Measurements from ENCODE around the gene MCM9.

Gene MCM9

GRCh38 chr6:118889163-118889562, 45.8 kb downstream of the MCM9 start:
- Histone ChIP-seq H3K36me3 (ENCODE audit: control insufficient read depth in 2 of 2, insufficient read depth in 2 of 2, low read length in 2 of 2) (no peaks in the 10 kb centered on the region), H3K27ac (ENCODE audit: low read depth in 2 of 2, low read length in 2 of 2) (no peak overlapping the region), H3K9ac (ENCODE audit: low read depth in 1 of 2, low read length in 2 of 2) (no peak overlapping the region), H3K4me3 (ENCODE audit: low read length in 2 of 2) (no peak overlapping the region), H3K4me1 (ENCODE audit: control insufficient read depth in 2 of 2, insufficient read depth in 2 of 2, low read length in 2 of 2) (peaks cover 7 to 10% of the 10 kb centered on the region in 2 donors), H3K27me3 (ENCODE audit: control insufficient read depth in 2 of 2, insufficient read depth in 2 of 2, low read length in 2 of 2) (no peaks in the 10 kb centered on the region), H3K9me3 (ENCODE audit: control insufficient read depth in 2 of 2, low read length in 2 of 2) (no peaks in the 10 kb centered on the region)

DNA sequence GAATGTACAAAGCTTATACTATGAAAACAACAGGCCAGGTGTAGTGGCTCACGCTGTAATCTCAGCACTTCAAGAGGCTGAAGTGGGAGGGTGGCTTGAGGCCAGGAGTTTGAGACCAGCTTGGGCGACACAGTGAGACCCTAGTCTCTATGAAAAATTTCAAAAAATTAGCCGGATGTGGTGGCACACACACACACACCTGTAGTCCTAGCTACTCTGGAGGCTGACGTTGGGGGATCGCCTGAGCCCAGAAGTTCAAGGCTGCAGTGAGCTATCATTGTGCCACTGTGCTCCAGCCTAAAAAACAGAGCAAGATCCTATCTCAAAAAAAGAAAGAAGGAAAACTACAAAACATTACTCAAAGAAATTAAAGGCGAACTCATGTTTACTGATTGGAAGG, 48.3 kb downstream of the MCM9 start:
- H3K4me3 ChIP-seq (ENCODE audit: low read length in 2 of 2): no peak overlapping the region

GRCh38 chr6:118882314-118882905, 52.5 kb downstream of the MCM9 start:
- H3K9me3 ChIP-seq (ENCODE audit: control insufficient read depth in 2 of 2, low read length in 2 of 2): no peaks in the 10 kb centered on the region
- H3K4me1 ChIP-seq (ENCODE audit: control insufficient read depth in 2 of 2, insufficient read depth in 2 of 2, low read length in 2 of 2): no peaks in the 10 kb centered on the region
- H3K27me3 ChIP-seq (ENCODE audit: control insufficient read depth in 2 of 2, insufficient read depth in 2 of 2, low read length in 2 of 2): no peaks in the 10 kb centered on the region
- no peak overlapping the region for H3K4me3 ChIP-seq (ENCODE audit: low read length in 2 of 2)
- H3K9ac ChIP-seq (ENCODE audit: low read depth in 1 of 2, low read length in 2 of 2): no peak overlapping the region
- no peak overlapping the region for H3K27ac ChIP-seq (ENCODE audit: low read depth in 2 of 2, low read length in 2 of 2)
- H3K36me3 ChIP-seq (ENCODE audit: control insufficient read depth in 2 of 2, insufficient read depth in 2 of 2, low read length in 2 of 2): no peaks in the 10 kb centered on the region

More for the DNA sequence above, 48.3 kb downstream of the MCM9 start:
- Histone ChIP-seq H3K27ac (ENCODE audit: low read depth in 2 of 2, low read length in 2 of 2) (no peak overlapping the region), H3K9ac (ENCODE audit: low read depth in 1 of 2, low read length in 2 of 2) (no peak overlapping the region), H3K9me3 (ENCODE audit: control insufficient read depth in 2 of 2, low read length in 2 of 2) (no peaks in the 10 kb centered on the region), H3K4me1 (ENCODE audit: control insufficient read depth in 2 of 2, insufficient read depth in 2 of 2, low read length in 2 of 2) (no peaks in the 10 kb centered on the region), H3K36me3 (ENCODE audit: control insufficient read depth in 2 of 2, insufficient read depth in 2 of 2, low read length in 2 of 2) (no peaks in the 10 kb centered on the region), H3K27me3 (ENCODE audit: control insufficient read depth in 2 of 2, insufficient read depth in 2 of 2, low read length in 2 of 2) (no peaks in the 10 kb centered on the region)

- H3K27me3 ChIP-seq (ENCODE audit: control insufficient read depth in 2 of 2, insufficient read depth in 2 of 2, low read length in 2 of 2): no peaks in the 10 kb centered on the region
- H3K4me1 ChIP-seq (ENCODE audit: control insufficient read depth in 2 of 2, insufficient read depth in 2 of 2, low read length in 2 of 2): no peaks in the 10 kb centered on the region
- H3K27ac ChIP-seq (ENCODE audit: low read depth in 2 of 2, low read length in 2 of 2): no peak overlapping the region
- H3K4me3 ChIP-seq (ENCODE audit: low read length in 2 of 2): no peak overlapping the region
- H3K36me3 ChIP-seq (ENCODE audit: control insufficient read depth in 2 of 2, insufficient read depth in 2 of 2, low read length in 2 of 2): no peaks in the 10 kb centered on the region
- H3K9ac ChIP-seq (ENCODE audit: low read depth in 1 of 2, low read length in 2 of 2): no peak overlapping the region
- no peaks in the 10 kb centered on the region for H3K9me3 ChIP-seq (ENCODE audit: control insufficient read depth in 2 of 2, low read length in 2 of 2)
Measured at GRCh38 chr6:118881440-118882313, 53.3 kb downstream of the MCM9 start.

GRCh38 chr6:118877806-118878205, 57.2 kb downstream of the MCM9 start:
- no peaks in the 10 kb centered on the region for H3K27me3 ChIP-seq (ENCODE audit: control insufficient read depth in 2 of 2, insufficient read depth in 2 of 2, low read length in 2 of 2)
- no peak overlapping the region for H3K27ac ChIP-seq (ENCODE audit: low read depth in 2 of 2, low read length in 2 of 2)

DNA sequence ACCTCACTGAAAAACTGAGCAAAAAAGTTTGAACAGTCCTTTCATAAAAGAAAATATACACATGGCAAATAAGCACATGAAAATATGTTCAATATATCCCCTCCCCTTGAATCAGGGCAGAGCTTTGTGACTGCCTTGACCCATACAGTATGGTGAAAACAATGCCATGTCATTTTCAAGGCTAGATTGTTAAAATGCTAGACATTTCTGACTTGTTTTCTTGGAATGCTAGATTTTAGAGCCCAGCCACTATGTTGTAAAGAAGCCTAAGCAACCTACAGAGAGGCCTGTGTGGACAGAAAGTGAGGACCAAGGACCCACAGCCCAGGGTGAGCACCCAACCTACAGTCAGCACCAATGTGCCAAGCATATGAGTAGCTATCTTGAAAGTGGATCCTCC, 58.1 kb downstream of the MCM9 start:
- Histone ChIP-seq H3K36me3 (ENCODE audit: control insufficient read depth in 2 of 2, insufficient read depth in 2 of 2, low read length in 2 of 2) (no peaks in the 10 kb centered on the region), H3K27me3 (ENCODE audit: control insufficient read depth in 2 of 2, insufficient read depth in 2 of 2, low read length in 2 of 2) (no peaks in the 10 kb centered on the region), H3K9ac (ENCODE audit: low read depth in 1 of 2, low read length in 2 of 2) (no peak overlapping the region), H3K4me1 (ENCODE audit: control insufficient read depth in 2 of 2, insufficient read depth in 2 of 2, low read length in 2 of 2) (no peaks in the 10 kb centered on the region), H3K4me3 (ENCODE audit: low read length in 2 of 2) (no peak overlapping the region), H3K9me3 (ENCODE audit: control insufficient read depth in 2 of 2, low read length in 2 of 2) (no peaks in the 10 kb centered on the region), H3K27ac (ENCODE audit: low read depth in 2 of 2, low read length in 2 of 2) (no peak overlapping the region)

More at GRCh38 chr6:118877806-118878205, 57.2 kb downstream of the MCM9 start:
- no peaks in the 10 kb centered on the region for H3K9me3 ChIP-seq (ENCODE audit: control insufficient read depth in 2 of 2, low read length in 2 of 2)
- no peaks in the 10 kb centered on the region for H3K4me1 ChIP-seq (ENCODE audit: control insufficient read depth in 2 of 2, insufficient read depth in 2 of 2, low read length in 2 of 2)
- no peak overlapping the region for H3K9ac ChIP-seq (ENCODE audit: low read depth in 1 of 2, low read length in 2 of 2)
- H3K36me3 ChIP-seq (ENCODE audit: control insufficient read depth in 2 of 2, insufficient read depth in 2 of 2, low read length in 2 of 2): no peaks in the 10 kb centered on the region
- H3K4me3 ChIP-seq (ENCODE audit: low read length in 2 of 2): no peak overlapping the region

DNA sequence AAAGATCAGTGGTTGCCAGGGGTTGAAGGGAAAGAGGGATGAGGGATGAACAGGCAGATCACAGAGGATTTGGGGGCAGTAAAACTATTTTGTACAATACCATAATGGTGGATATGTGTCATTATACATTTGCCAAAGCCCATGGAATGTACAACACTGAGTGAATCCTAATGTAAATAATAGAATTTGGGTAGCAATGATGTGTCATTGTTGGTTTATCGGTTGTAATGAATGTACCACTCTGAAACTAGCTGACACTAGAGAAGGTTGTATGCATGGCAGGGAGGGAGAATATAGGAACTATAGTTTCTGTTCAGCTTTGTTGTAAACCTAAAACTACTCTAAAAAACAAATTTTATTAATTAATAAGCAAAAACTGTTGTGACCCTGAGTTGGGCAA, 58.8 kb downstream of the MCM9 start:
- no peaks in the 10 kb centered on the region for H3K36me3 ChIP-seq (ENCODE audit: control insufficient read depth in 2 of 2, insufficient read depth in 2 of 2, low read length in 2 of 2)
- no peak overlapping the region for H3K9ac ChIP-seq (ENCODE audit: low read depth in 1 of 2, low read length in 2 of 2)
- no peaks in the 10 kb centered on the region for H3K27me3 ChIP-seq (ENCODE audit: control insufficient read depth in 2 of 2, insufficient read depth in 2 of 2, low read length in 2 of 2)
- H3K4me3 ChIP-seq (ENCODE audit: low read length in 2 of 2): no peak overlapping the region
- no peak overlapping the region for H3K27ac ChIP-seq (ENCODE audit: low read depth in 2 of 2, low read length in 2 of 2)
- H3K9me3 ChIP-seq (ENCODE audit: control insufficient read depth in 2 of 2, low read length in 2 of 2): no peaks in the 10 kb centered on the region
- H3K4me1 ChIP-seq (ENCODE audit: control insufficient read depth in 2 of 2, insufficient read depth in 2 of 2, low read length in 2 of 2): no peaks in the 10 kb centered on the region

DNA sequence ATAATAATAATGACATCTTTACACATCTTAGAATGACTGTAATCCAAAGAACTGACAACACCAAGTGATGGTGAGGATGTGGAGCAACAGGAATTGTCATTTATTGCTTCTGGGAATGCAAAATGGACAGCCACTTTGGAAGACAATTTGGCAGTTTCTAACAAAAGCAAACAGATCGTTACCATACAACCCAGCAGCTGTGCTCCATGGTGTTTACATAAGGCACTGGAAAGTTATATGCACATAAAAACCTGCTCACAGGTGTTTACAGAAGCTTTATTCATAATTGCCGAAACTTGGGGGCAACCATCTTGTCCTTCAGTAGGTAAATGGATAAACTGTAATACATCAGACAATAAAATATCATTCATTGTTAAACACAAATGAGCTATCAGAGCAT, 59.3 kb downstream of the MCM9 start:
- no peak overlapping the region for H3K9ac ChIP-seq (ENCODE audit: low read depth in 1 of 2, low read length in 2 of 2)
- H3K36me3 ChIP-seq (ENCODE audit: control insufficient read depth in 2 of 2, insufficient read depth in 2 of 2, low read length in 2 of 2): no peaks in the 10 kb centered on the region

DNA sequence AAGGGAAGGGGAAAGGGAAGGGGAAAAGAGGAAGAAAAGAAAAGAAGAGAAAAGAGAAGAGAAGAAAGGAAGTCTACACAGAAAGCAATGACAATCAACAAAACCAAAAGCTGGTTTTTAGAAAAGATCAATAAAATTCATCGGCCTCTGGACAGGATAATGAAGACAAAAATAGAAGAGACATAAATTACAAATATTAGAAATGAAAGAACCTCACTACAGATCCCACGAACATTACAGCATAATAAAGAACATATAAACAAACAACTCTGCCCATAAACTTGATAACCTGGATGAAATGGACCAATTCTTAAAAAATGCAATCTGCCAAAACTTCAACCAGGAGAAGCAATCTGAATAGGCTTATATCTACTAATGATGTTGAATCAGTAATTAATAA, 61.7 kb downstream of the MCM9 start:
- no peaks in the 10 kb centered on the region for H3K36me3 ChIP-seq (ENCODE audit: control insufficient read depth in 2 of 2, insufficient read depth in 2 of 2, low read length in 2 of 2)
- H3K4me3 ChIP-seq (ENCODE audit: low read length in 2 of 2): no peak overlapping the region
- no peak overlapping the region for H3K27ac ChIP-seq (ENCODE audit: low read depth in 2 of 2, low read length in 2 of 2)
- no peaks in the 10 kb centered on the region for H3K4me1 ChIP-seq (ENCODE audit: control insufficient read depth in 2 of 2, insufficient read depth in 2 of 2, low read length in 2 of 2)
- H3K27me3 ChIP-seq (ENCODE audit: control insufficient read depth in 2 of 2, insufficient read depth in 2 of 2, low read length in 2 of 2): no peaks in the 10 kb centered on the region
- no peaks in the 10 kb centered on the region for H3K9me3 ChIP-seq (ENCODE audit: control insufficient read depth in 2 of 2, low read length in 2 of 2)
- H3K9ac ChIP-seq (ENCODE audit: low read depth in 1 of 2, low read length in 2 of 2): no peak overlapping the region

More for the DNA sequence above, 59.3 kb downstream of the MCM9 start:
- no peak overlapping the region for H3K4me3 ChIP-seq (ENCODE audit: low read length in 2 of 2)
- H3K9me3 ChIP-seq (ENCODE audit: control insufficient read depth in 2 of 2, low read length in 2 of 2): no peaks in the 10 kb centered on the region
- H3K27me3 ChIP-seq (ENCODE audit: control insufficient read depth in 2 of 2, insufficient read depth in 2 of 2, low read length in 2 of 2): no peaks in the 10 kb centered on the region
- no peak overlapping the region for H3K27ac ChIP-seq (ENCODE audit: low read depth in 2 of 2, low read length in 2 of 2)
- no peaks in the 10 kb centered on the region for H3K4me1 ChIP-seq (ENCODE audit: control insufficient read depth in 2 of 2, insufficient read depth in 2 of 2, low read length in 2 of 2)

GRCh38 chr6:118872726-118873125, 62.2 kb downstream of the MCM9 start:
- H3K9ac ChIP-seq (ENCODE audit: low read depth in 1 of 2, low read length in 2 of 2): no peak overlapping the region
- H3K9me3 ChIP-seq (ENCODE audit: control insufficient read depth in 2 of 2, low read length in 2 of 2): no peaks in the 10 kb centered on the region
- no peak overlapping the region for H3K27ac ChIP-seq (ENCODE audit: low read depth in 2 of 2, low read length in 2 of 2)
- no peaks in the 10 kb centered on the region for H3K27me3 ChIP-seq (ENCODE audit: control insufficient read depth in 2 of 2, insufficient read depth in 2 of 2, low read length in 2 of 2)
- H3K36me3 ChIP-seq (ENCODE audit: control insufficient read depth in 2 of 2, insufficient read depth in 2 of 2, low read length in 2 of 2): no peaks in the 10 kb centered on the region
- H3K4me1 ChIP-seq (ENCODE audit: control insufficient read depth in 2 of 2, insufficient read depth in 2 of 2, low read length in 2 of 2): no peaks in the 10 kb centered on the region
- no peak overlapping the region for H3K4me3 ChIP-seq (ENCODE audit: low read length in 2 of 2)
